Measurements from ENCODE around the gene ALK.

- no peak for TF ChIP-seq CTCF (IDR thresholded peaks at IDR 0.05)
- TF ChIP-seq POLR2A (IDR thresholded peaks at IDR 0.05), result no peak
These were observed 205.7 kb downstream of the ALK start for GRCh38 chr2:29715655-29716054.
